MCF 10A (cell line): ENCODE data around the gene PTPRE. TPM values are rescaled to one million over a fixed set of nuclear protein-coding genes. Genes with fewer than 3 reads are reported as not detected.
A peak's percentile ranks its signal among the peaks of the same experiment; 100 is the strongest.

ENCODE experiments used
- Bru-seq: library from RNA; stranded (reverse); fragments of 400-500 nt; gene quantifications from one replicate; lab custom pipeline; 2021; lab: Mats Ljungman, UMichigan
- BruChase-seq, 2 experiments: library from RNA; stranded (reverse); fragments of 400-500 nt; gene quantifications; one replicate each; lab custom pipeline; 2021; lab: Mats Ljungman, UMichigan
- BruUV-seq: library from RNA; stranded (reverse); fragments of 400-500 nt; replicated peaks from 2 replicates; lab custom pipeline; 2021; lab: Mats Ljungman, UMichigan
- CTCF ChIA-PET: fragments of 300-600 bp; sonication (Branson Sonifier 250); formaldehyde crosslinking; extraction: SDS; loops from one replicate; lab custom pipeline; 2021; ENCODE audit warnings: antibody characterized with exemption, inconsistent platforms; lab: Yijun Ruan, JAX
- POLR2A ChIA-PET: fragments of 300-600, 350-650 bp; sonication (Branson Sonifier 250); formaldehyde crosslinking; extraction: SDS; loops from one replicate; lab custom pipeline; 2020; ENCODE audit warnings: antibody characterized with exemption, inconsistent platforms; lab: Yijun Ruan, JAX
- DNase-seq: peaks from one replicate; pipeline ENCODE4 v3.0.0-alpha.2; 2018; ENCODE audit not compliant: unreplicated experiment
- H3K27ac Mint-ChIP-seq: one replicate; pipeline ENCODE4 v1.8.0; 2022; ENCODE audit warnings: mild to moderate bottlenecking, low read depth, mixed read lengths; ENCODE audit not compliant: unreplicated experiment
- H3K27me3 Mint-ChIP-seq: one replicate; pipeline ENCODE4 v1.8.0; 2022; ENCODE audit warnings: mixed read lengths; ENCODE audit not compliant: insufficient read depth, unreplicated experiment
- H3K36me3 Mint-ChIP-seq: one replicate; pipeline ENCODE4 v1.8.0; 2022; ENCODE audit warnings: mild to moderate bottlenecking, moderate library complexity, mixed read lengths; ENCODE audit not compliant: insufficient read depth, unreplicated experiment
- H3K4me1 Mint-ChIP-seq: one replicate; pipeline ENCODE4 v1.8.0; 2022; ENCODE audit warnings: mixed read lengths; ENCODE audit not compliant: insufficient read depth, unreplicated experiment
- H3K4me3 Mint-ChIP-seq: one replicate; pipeline ENCODE4 v1.8.0; 2022; ENCODE audit warnings: mild to moderate bottlenecking, moderate library complexity, mixed read lengths; ENCODE audit not compliant: unreplicated experiment
- H3K9me3 Mint-ChIP-seq: one replicate; pipeline ENCODE4 v1.8.0; 2022; ENCODE audit warnings: mixed read lengths; ENCODE audit not compliant: unreplicated experiment
- intact Hi-C: fragments of 100-400 bp; cut with micrococcal nuclease; formaldehyde crosslinking; loops from 2 replicates; pipeline ENCODE4 v1.14.1; 2022
- long read RNA-seq: library from polyadenylated mRNA; stranded (forward); transcript quantifications from one replicate; pipeline ENCODE4 v2.0.0, GENCODE V29; 2022
- total RNA-seq: library from RNA; stranded (reverse); gene quantifications from 2 replicates; pipeline ENCODE4 v1.2.3, GENCODE V29; 2022
- TF ChIP-seq, protein P1 (sequence below): fragments of 200-600 bp; IDR thresholded peaks from one replicate; pipeline ENCODE4 v1.8.0; 2022; ENCODE audit warnings: antibody characterized with exemption, mild to moderate bottlenecking; ENCODE audit not compliant: unreplicated experiment

PTPRE gene
- total RNA-seq (21.8 and 34.6 TPM in 2 replicates), Bru-seq, nascent RNA (percentile 57 among the genes with signal in this experiment), BruChase-seq, experiment 1, labeled RNA remaining after a 6-hour chase (percentile 51 among the genes with signal in this experiment), BruChase-seq, experiment 2, labeled RNA remaining after a 2-hour chase (percentile 55 among the genes with signal in this experiment)
- long read RNA-seq, full-length matches to known transcripts, result 57 of 77 reads
- long read RNA-seq, partial matches to known transcripts, result 7 of 77 reads
- long read RNA-seq, other reads (novel, unspliced or antisense), result 13 of 77 reads

GRCh38 chr10:127906548-127907377 lies at the start of gene PTPRE:
PTPRE (plus strand) TSS chr10:127907103; CDS start chr10:128040882, 133,779 bp downstream.
- H3K4me3 Mint-ChIP-seq, result peak within 1 kb of the TSS; percentile 62
- DNase-seq, result peak; percentile 69
- no peaks in the 10 kb centered on the region for H3K36me3 Mint-ChIP-seq
- no peak within 1 kb of the TSS for H3K27ac Mint-ChIP-seq
- BruUV-seq, result no TSS peak
- POLR2A ChIA-PET, result interaction anchor here (0.6 to 1.7 kb wide), 8 partner anchors 16 to 141 kb away, joined by 3 to 11 read pairs (median 4); no protein-coding TSS in a partner anchor
- H3K9me3 Mint-ChIP-seq, result no peaks in the 10 kb centered on the region
- H3K27me3 Mint-ChIP-seq, result no peaks in the 10 kb centered on the region
- peaks cover 7% of the 10 kb centered on the region for H3K4me1 Mint-ChIP-seq
- CTCF ChIA-PET, result interaction anchor here (0.6 to 6.6 kb wide), 42 partner anchors 8 to 1820 kb away, joined by 3 to 260 read pairs (median 4); no protein-coding TSS in a partner anchor
- intact Hi-C loops, result loop anchor here (1.0 to 5.0 kb wide), 4 partner anchors 105 to 244 kb away; no protein-coding TSS in a partner anchor
- TF ChIP-seq, protein P1, sequence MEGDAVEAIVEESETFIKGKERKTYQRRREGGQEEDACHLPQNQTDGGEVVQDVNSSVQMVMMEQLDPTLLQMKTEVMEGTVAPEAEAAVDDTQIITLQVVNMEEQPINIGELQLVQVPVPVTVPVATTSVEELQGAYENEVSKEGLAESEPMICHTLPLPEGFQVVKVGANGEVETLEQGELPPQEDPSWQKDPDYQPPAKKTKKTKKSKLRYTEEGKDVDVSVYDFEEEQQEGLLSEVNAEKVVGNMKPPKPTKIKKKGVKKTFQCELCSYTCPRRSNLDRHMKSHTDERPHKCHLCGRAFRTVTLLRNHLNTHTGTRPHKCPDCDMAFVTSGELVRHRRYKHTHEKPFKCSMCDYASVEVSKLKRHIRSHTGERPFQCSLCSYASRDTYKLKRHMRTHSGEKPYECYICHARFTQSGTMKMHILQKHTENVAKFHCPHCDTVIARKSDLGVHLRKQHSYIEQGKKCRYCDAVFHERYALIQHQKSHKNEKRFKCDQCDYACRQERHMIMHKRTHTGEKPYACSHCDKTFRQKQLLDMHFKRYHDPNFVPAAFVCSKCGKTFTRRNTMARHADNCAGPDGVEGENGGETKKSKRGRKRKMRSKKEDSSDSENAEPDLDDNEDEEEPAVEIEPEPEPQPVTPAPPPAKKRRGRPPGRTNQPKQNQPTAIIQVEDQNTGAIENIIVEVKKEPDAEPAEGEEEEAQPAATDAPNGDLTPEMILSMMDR, result peak; percentile 90

GRCh38 chr10:127860592-127860991 lies 46.3 kb upstream of the PTPRE start:
- peaks cover 5% of the 10 kb centered on the region for H3K36me3 Mint-ChIP-seq
- H3K27me3 Mint-ChIP-seq, result no peaks in the 10 kb centered on the region
- no peak overlapping the region for H3K27ac Mint-ChIP-seq
- H3K4me3 Mint-ChIP-seq, result no peak overlapping the region
- no peak for DNase-seq
- ChIA-PET CTCF (interaction anchor here (1.2 kb wide), 1 partner anchor 9 kb away, joined by 4 read pairs; no protein-coding TSS in a partner anchor), POLR2A (no interaction called here)
- no TSS peak for BruUV-seq
- TF ChIP-seq, protein P1, result no peak
- intact Hi-C loops, result no loop called here
- no peaks in the 10 kb centered on the region for H3K4me1 Mint-ChIP-seq
- H3K9me3 Mint-ChIP-seq, result peaks cover 22% of the 10 kb centered on the region

DNA sequence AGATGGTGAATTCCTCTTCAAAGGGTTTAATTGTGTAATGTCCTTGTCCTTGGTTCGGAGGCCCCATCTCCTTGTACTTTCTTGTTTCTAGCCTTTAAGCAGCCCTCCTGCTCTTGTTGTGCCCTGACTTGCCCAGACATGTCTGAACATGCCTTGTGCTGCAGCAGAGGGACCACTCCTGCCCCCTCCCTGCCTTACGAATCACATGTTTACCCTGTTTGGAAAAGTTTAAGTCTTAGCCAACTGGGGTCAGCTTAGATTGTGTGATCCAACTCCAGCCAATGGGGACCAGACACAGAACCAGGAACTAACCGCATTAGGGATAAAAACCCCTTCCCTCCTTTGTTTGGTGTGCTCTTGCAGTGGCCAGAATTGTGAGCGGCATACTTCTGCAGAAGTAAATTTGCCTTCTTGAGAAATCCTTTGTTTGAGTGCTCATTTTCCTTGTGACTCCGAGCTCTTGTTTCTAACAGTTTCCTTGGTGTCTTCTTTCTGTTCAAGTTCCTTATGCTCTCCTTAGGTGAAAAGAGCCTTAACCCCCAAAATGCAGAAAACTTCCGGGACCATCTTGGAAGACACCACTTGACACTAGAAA lies 43.6 kb upstream of the PTPRE start:
- no peaks in the 10 kb centered on the region for H3K4me1 Mint-ChIP-seq
- H3K4me3 Mint-ChIP-seq, result no peak overlapping the region
- peaks cover 18% of the 10 kb centered on the region for H3K27me3 Mint-ChIP-seq
- POLR2A ChIA-PET, result no interaction called here
- peak overlapping the region; percentile 80 for H3K27ac Mint-ChIP-seq
- peaks cover 22% of the 10 kb centered on the region for H3K9me3 Mint-ChIP-seq
- TSS peak; percentile 27 for BruUV-seq
- CTCF ChIA-PET, result interaction anchor here (0.8 to 3.5 kb wide), 3 partner anchors 9 to 14 kb away, joined by 3 to 20 read pairs (median 6); no protein-coding TSS in a partner anchor
- DNase-seq, result peak; percentile 28
- TF ChIP-seq, protein P1, result no peak
- peaks cover 5% of the 10 kb centered on the region for H3K36me3 Mint-ChIP-seq
- intact Hi-C loops, result no loop called here
